Measurements from ENCODE around the gene GPI.

DNA sequence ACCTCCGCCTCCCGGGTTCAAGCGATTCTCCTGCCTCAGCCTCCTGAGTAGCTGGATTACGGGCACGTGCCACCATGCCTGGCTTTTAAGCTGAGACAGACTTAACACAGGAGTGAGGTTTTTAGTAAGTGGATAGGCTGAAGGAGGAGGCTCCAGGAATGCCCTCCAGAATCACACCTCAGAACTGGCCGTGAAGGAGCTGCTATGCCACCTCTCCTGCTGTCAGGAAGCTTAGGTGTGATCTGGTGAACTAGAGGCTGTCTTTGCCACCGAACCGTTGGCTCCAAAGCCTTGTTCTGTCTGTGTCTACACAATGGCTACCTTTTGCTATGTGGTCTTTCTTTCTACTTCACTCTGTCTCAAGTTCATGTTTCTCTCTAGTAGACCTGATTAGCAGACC, 43.4 kb downstream of the GPI start:
- TF ChIP-seq CTCF (conservative IDR thresholded peaks at IDR 0.05 in 1 of 2, IDR thresholded peaks at IDR 0.05 in 1 of 2; ENCODE audit: low read depth in 1 of 2, low read length in 2 of 2) = no peak
- no peak for TF ChIP-seq EZH2 (IDR thresholded peaks at IDR 0.05; ENCODE audit: low read length, missing control alignments)

All from fibroblast of lung (primary cell).